ENCODE measurements around the gene SLC7A8.

The SLC7A8 gene

DNA sequence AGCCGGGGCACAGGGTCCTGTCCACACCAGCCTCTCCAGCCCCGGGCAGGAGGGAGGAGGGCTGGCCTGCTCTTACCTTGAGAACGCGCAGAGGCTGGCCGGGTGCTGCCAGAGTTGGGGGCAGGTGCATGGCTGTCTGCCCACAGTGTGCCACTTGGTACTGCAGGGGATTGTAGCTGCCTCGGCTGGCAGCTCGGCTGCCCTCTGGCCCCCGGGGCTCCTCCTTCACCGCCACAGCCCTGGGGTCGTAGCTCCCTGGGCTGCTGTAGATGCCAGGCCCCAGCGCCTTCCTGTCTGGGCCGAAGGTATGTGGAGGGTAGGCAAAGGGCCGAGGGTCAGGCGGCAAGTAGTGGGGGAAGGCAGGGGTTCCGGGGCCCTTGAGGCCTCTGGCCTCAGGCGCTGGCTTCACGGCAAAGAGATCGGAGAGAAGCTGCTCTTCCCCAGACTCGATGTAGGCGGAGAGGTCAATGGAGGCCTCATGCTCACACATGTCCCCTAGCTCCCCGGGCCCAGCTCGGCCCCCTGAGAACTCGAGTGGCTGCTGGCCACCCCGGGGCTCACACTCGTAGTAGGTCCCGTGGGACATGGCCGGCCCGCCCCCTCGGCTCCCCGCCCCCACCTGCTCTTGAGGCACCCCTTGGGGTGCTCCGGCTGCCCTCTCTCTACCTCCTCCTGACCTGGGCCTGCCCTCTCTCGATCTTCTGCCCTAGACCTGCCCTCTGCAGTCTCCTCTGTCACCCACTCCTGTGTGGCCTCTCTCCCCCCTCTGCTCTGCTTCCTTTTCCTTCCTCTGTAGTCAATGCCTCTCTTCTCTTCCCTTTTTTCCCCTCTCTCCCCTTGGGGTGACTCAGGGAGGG is 64.7 kb downstream of the SLC7A8 start, which contains the start of gene CEBPE:
Gene CEBPE, minus strand, starts transcription at position 750 of the 857 bp plus-strand sequence. Its CDS starts 164 bp downstream, at position 586.
- ChIA-PET CTCF (interaction anchor here (0.5 to 4.3 kb wide), 3 partner anchors 69 to 235 kb away, joined by 3 to 145 read pairs (median 5); partner anchors contain the start of gene SLC7A8), POLR2A (no interaction called here)
- no peak for DNase-seq (ENCODE audit: extremely low spot score)
- no peak for TF ChIP-seq CTBP1 (IDR thresholded peaks at IDR 0.05; ENCODE audit: borderline replicate concordance)
- TF ChIP-seq L3MBTL2 (conservative IDR thresholded peaks at IDR 0.05), result no peak
- no peak for TF ChIP-seq TARDBP (IDR thresholded peaks at IDR 0.05)
- no peak for TF ChIP-seq FOXM1 (IDR thresholded peaks at IDR 0.05; ENCODE audit: borderline replicate concordance)
- no peak for TF ChIP-seq FOXA1 (IDR thresholded peaks at IDR 0.05)
- no peak for TF ChIP-seq ELF4 (IDR thresholded peaks at IDR 0.05)
- TF ChIP-seq SUZ12 (IDR thresholded peaks at IDR 0.05), result no peak
- TF ChIP-seq, protein P1, sequence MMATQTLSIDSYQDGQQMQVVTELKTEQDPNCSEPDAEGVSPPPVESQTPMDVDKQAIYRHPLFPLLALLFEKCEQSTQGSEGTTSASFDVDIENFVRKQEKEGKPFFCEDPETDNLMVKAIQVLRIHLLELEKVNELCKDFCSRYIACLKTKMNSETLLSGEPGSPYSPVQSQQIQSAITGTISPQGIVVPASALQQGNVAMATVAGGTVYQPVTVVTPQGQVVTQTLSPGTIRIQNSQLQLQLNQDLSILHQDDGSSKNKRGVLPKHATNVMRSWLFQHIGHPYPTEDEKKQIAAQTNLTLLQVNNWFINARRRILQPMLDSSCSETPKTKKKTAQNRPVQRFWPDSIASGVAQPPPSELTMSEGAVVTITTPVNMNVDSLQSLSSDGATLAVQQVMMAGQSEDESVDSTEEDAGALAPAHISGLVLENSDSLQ (IDR thresholded peaks at IDR 0.05), result no peak
- no peak for TF ChIP-seq BHLHE40 (IDR thresholded peaks at IDR 0.05; ENCODE audit: borderline replicate concordance)
- no peak for TF ChIP-seq LEF1 (IDR thresholded peaks at IDR 0.05; ENCODE audit: borderline replicate concordance)
- no peak for TF ChIP-seq ZNF384 (IDR thresholded peaks at IDR 0.05)
- no peak for TF ChIP-seq NFRKB (IDR thresholded peaks at IDR 0.05)
- no peak for TF ChIP-seq ARNT (IDR thresholded peaks at IDR 0.05)
- no peak for TF ChIP-seq HDGF (IDR thresholded peaks at IDR 0.05; ENCODE audit: borderline replicate concordance)
- no peak for TF ChIP-seq SP1 (IDR thresholded peaks at IDR 0.05)
- no peak for TF ChIP-seq FOXK2 (IDR thresholded peaks at IDR 0.05)

DNA sequence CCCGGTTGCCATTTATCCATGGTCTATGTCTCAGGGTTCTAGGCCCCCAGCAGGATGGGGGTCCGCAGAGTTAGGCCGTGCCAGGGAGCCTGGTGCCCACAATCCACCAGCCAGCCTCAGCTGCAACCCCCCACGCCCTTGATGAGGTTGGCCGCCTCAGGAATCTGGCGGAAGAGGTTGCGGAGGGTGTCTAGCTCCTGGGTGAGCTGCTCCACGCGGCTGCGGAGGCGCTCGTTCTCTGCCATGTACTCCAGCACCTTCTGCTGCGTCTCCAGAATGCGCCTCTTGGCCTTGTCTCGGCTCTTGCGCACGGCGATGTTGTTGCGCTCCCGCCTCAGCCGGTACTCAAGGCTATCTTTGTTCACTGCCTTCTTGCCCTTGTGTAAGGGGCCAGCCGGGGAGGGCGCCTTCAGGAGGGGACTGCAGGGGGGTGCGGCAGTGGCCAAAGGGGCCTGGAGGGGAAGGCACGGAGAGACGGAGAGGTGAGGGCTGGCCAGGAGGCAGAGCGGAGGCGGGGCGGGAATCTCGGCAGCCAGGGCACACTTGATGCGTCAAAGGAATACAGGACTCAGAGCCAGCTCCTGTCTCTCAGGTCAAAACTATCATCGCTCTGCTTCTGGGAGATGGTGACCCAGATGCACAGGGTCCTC is 66.0 kb downstream of the SLC7A8 start:
- ChIA-PET POLR2A (no interaction called here), CTCF (interaction anchor here (1.2 kb wide), 1 partner anchor 49 kb away, joined by 3 read pairs; no protein-coding TSS in a partner anchor)
- DNase-seq (ENCODE audit: extremely low spot score), result no peak
- TF ChIP-seq HDGF (IDR thresholded peaks at IDR 0.05; ENCODE audit: borderline replicate concordance), result no peak
- no peak for TF ChIP-seq ZNF384 (IDR thresholded peaks at IDR 0.05)
- TF ChIP-seq L3MBTL2 (conservative IDR thresholded peaks at IDR 0.05), result no peak
- no peak for TF ChIP-seq SUZ12 (IDR thresholded peaks at IDR 0.05)
- no peak for TF ChIP-seq ARNT (IDR thresholded peaks at IDR 0.05)
- TF ChIP-seq, protein P1 (IDR thresholded peaks at IDR 0.05), result no peak
- TF ChIP-seq ELF4 (IDR thresholded peaks at IDR 0.05), result no peak
- no peak for TF ChIP-seq SP1 (IDR thresholded peaks at IDR 0.05)
- no peak for TF ChIP-seq FOXA1 (IDR thresholded peaks at IDR 0.05)
- TF ChIP-seq FOXM1 (IDR thresholded peaks at IDR 0.05; ENCODE audit: borderline replicate concordance), result no peak
- no peak for TF ChIP-seq FOXK2 (IDR thresholded peaks at IDR 0.05)
- no peak for TF ChIP-seq CTBP1 (IDR thresholded peaks at IDR 0.05; ENCODE audit: borderline replicate concordance)
- TF ChIP-seq BHLHE40 (IDR thresholded peaks at IDR 0.05; ENCODE audit: borderline replicate concordance), result no peak
- no peak for TF ChIP-seq LEF1 (IDR thresholded peaks at IDR 0.05; ENCODE audit: borderline replicate concordance)
- TF ChIP-seq NFRKB (IDR thresholded peaks at IDR 0.05), result no peak

DNA sequence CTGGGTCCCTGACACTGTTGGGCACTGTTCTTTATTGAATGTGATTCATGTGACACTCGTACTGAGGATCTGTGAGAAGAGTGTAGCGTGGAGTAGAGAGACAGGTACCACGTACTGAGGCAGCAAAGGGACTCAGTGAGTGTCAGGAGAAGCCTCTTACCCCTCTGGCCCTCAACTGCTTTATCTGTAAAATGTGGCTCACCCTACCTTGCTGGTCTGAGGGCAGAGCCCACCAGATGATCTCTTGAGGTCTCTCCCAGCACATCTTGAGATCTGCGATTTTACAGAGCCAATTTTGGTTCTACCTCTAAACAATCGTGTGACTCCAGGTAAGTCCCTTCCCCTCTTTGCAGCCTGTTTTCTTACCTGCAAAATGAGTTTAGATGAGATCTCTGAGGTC is 67.5 kb downstream of the SLC7A8 start:
- TF ChIP-seq L3MBTL2 (conservative IDR thresholded peaks at IDR 0.05) (no peak), ZNF384 (IDR thresholded peaks at IDR 0.05) (no peak), FOXA1 (IDR thresholded peaks at IDR 0.05) (no peak), ARNT (IDR thresholded peaks at IDR 0.05) (no peak), TARDBP (IDR thresholded peaks at IDR 0.05) (no peak), HDGF (IDR thresholded peaks at IDR 0.05; ENCODE audit: borderline replicate concordance) (no peak), SP1 (IDR thresholded peaks at IDR 0.05) (no peak), SUZ12 (IDR thresholded peaks at IDR 0.05) (no peak), BHLHE40 (IDR thresholded peaks at IDR 0.05; ENCODE audit: borderline replicate concordance) (no peak), FOXM1 (IDR thresholded peaks at IDR 0.05; ENCODE audit: borderline replicate concordance) (no peak), CTBP1 (IDR thresholded peaks at IDR 0.05; ENCODE audit: borderline replicate concordance) (no peak), LEF1 (IDR thresholded peaks at IDR 0.05; ENCODE audit: borderline replicate concordance) (no peak), NFRKB (IDR thresholded peaks at IDR 0.05) (no peak), FOXK2 (IDR thresholded peaks at IDR 0.05) (no peak), ELF4 (IDR thresholded peaks at IDR 0.05) (no peak)
- TF ChIP-seq, protein P1 (IDR thresholded peaks at IDR 0.05), result no peak
- CTCF ChIA-PET, result interaction anchor here (0.6 to 1.2 kb wide), 2 partner anchors 20 to 47 kb away, joined by 3 read pairs; no protein-coding TSS in a partner anchor
- POLR2A ChIA-PET, result no interaction called here
- no peak for DNase-seq (ENCODE audit: extremely low spot score)

DNA sequence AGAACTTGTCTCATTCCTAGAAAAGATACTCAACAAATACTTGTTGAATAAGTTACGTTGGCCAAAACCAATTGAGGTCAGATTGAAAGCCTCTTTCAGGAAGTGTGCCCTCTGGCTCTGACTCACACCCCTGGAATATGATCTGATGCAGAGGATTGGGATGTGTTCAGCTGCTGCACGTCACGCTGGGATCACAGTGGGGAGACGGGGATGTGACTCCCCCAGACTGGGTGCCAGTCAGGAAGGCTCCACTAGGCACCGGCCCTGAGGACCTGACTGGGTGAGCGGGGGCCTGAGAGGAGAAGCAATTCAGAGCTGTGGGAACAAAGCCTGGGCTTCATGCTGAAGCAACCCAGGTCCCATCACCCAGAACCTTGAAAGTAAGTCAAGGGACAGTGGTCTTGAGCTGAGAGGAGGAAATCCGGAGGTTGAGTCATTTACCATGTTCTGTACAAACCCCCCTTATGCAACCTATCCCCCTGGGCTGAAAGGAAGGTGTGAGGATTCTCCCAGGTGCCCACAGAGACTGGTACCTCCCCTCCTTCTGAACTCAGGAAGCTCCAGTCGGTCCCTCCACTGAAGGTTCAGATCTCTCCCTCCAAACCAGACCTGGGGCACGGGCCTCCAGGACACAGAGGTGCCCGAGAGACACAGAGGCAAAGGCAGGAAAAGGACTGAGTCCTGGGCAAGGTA is 68.3 kb downstream of the SLC7A8 start:
- ChIA-PET CTCF (interaction anchor here (0.6 kb wide), 1 partner anchor 19 kb away, joined by 3 read pairs; no protein-coding TSS in a partner anchor), POLR2A (interaction anchor here (4.0 kb wide), 1 partner anchor 20 kb away, joined by 20 read pairs; the partner anchor contains the start of genes ACIN1 and C14orf119)
- DNase-seq (ENCODE audit: extremely low spot score), result no peak
- no peak for TF ChIP-seq FOXM1 (IDR thresholded peaks at IDR 0.05; ENCODE audit: borderline replicate concordance)
- no peak for TF ChIP-seq ZNF384 (IDR thresholded peaks at IDR 0.05)
- no peak for TF ChIP-seq LEF1 (IDR thresholded peaks at IDR 0.05; ENCODE audit: borderline replicate concordance)
- no peak for TF ChIP-seq L3MBTL2 (conservative IDR thresholded peaks at IDR 0.05)
- TF ChIP-seq TARDBP (IDR thresholded peaks at IDR 0.05), result no peak
- no peak for TF ChIP-seq BHLHE40 (IDR thresholded peaks at IDR 0.05; ENCODE audit: borderline replicate concordance)
- no peak for TF ChIP-seq ELF4 (IDR thresholded peaks at IDR 0.05)
- TF ChIP-seq FOXA1 (IDR thresholded peaks at IDR 0.05), result no peak
- no peak for TF ChIP-seq SUZ12 (IDR thresholded peaks at IDR 0.05)
- TF ChIP-seq CTBP1 (IDR thresholded peaks at IDR 0.05; ENCODE audit: borderline replicate concordance), result no peak
- TF ChIP-seq FOXK2 (IDR thresholded peaks at IDR 0.05), result no peak
- TF ChIP-seq NFRKB (IDR thresholded peaks at IDR 0.05), result no peak
- TF ChIP-seq, protein P1 (IDR thresholded peaks at IDR 0.05), result no peak
- TF ChIP-seq ARNT (IDR thresholded peaks at IDR 0.05), result no peak
- no peak for TF ChIP-seq SP1 (IDR thresholded peaks at IDR 0.05)
- no peak for TF ChIP-seq HDGF (IDR thresholded peaks at IDR 0.05; ENCODE audit: borderline replicate concordance)

Data from HEK293T (cell line).